GM12878 (cell line): ENCODE results near the gene TACR2. TPM values are rescaled to one million over a fixed set of nuclear protein-coding genes. Genes with fewer than 3 reads are reported as not detected.

ENCODE experiments used
- ATAC-seq: fragments of 200-7000 bp; cut with Tn5 transposase; 3 replicates; pipeline ENCODE4 v1.9.1; 2020; ENCODE audit warnings: mild to moderate bottlenecking, moderate library complexity
- BruUV-seq: library from RNA; stranded (reverse); fragments of 400-500 nt; replicated peaks from 2 replicates; lab custom pipeline; 2021; lab: Mats Ljungman, UMichigan
- CTCF ChIA-PET: fragments of 300-600 bp; sonication (Branson Sonifier 250); formaldehyde crosslinking; extraction: SDS; loops from one replicate; lab custom pipeline; 2021; ENCODE audit warnings: inconsistent platforms; lab: Yijun Ruan, JAX
- POLR2A ChIA-PET: fragments of 350-600 bp; formaldehyde crosslinking; extraction: SDS; loops from one replicate; lab custom pipeline; 2021; ENCODE audit warnings: inconsistent platforms; lab: Charles Lee
- RAD21 ChIA-PET: fragments of 300-600 bp; sonication (Branson Sonifier 250); formaldehyde crosslinking; loops from one replicate; lab custom pipeline; 2023; ENCODE audit warnings: antibody characterized with exemption; ENCODE audit not compliant: unreplicated experiment; lab: Charles Lee
- SMC1A ChIA-PET: fragments of 300-600 bp; sonication (Branson Sonifier 250); formaldehyde crosslinking; loops from one replicate; lab custom pipeline; 2023; ENCODE audit not compliant: unreplicated experiment, uncharacterized antibody; lab: Charles Lee
- DNase-seq: peaks from one replicate; pipeline ENCODE4 v3.0.0-alpha.2; 2011; ENCODE audit warnings: low read depth, low spot score
- FAIRE-seq: peaks from 3 replicates; lab custom pipeline; 2011; peaks lifted over from hg19 to GRCh38; lab: Jason Lieb, UNC
- H2AFZ ChIP-seq: 2 replicates; pipeline ENCODE4 v1.6.0; 2011; ENCODE audit warnings: low read depth, low read length, control low read depth; ENCODE audit not compliant: control insufficient read depth
- H3K27ac ChIP-seq: 2 replicates; pipeline ENCODE4 v1.5.1; 2011; ENCODE audit warnings: control low read depth; ENCODE audit not compliant: control insufficient read depth, insufficient read depth
- H3K27me3 ChIP-seq, 2 experiments: replicated peaks in 1 of 2; 2 replicates each; pipeline versions ENCODE4 v1.6.0 to v1.6.1; 2011; ENCODE audit warnings: low read length in 1 of 2; ENCODE audit not compliant: control insufficient read depth in 2 of 2, insufficient read depth in 2 of 2
- H3K36me3 ChIP-seq, 2 experiments: 2 replicates each; pipeline ENCODE4 v1.5.1; 2011; ENCODE audit warnings: low read length in 1 of 2; ENCODE audit not compliant: control insufficient read depth in 2 of 2, insufficient read depth in 2 of 2
- H3K4me1 ChIP-seq: 2 replicates; pipeline ENCODE4 v1.6.1; 2011; ENCODE audit warnings: mild to moderate bottlenecking, low read length, moderate library complexity, mixed read lengths; ENCODE audit not compliant: control insufficient read depth, insufficient read depth
- H3K4me2 ChIP-seq: 2 replicates; pipeline ENCODE4 v1.6.0; 2011; ENCODE audit warnings: control low read depth; ENCODE audit not compliant: control insufficient read depth, insufficient read depth
- H3K4me3 ChIP-seq: fragments of 200-600 bp; sonication (generic); 2 replicates; pipeline ENCODE4 v1.5.1; 2016
- H3K79me2 ChIP-seq: 2 replicates; pipeline ENCODE4 v1.6.0; 2011; ENCODE audit warnings: low read length; ENCODE audit not compliant: control insufficient read depth, insufficient read depth
- H3K9ac ChIP-seq: 2 replicates; pipeline ENCODE4 v1.8.0; 2011; ENCODE audit warnings: low read length, control low read depth, mixed read lengths; ENCODE audit not compliant: control insufficient read depth, insufficient read depth
- H3K9me3 ChIP-seq: replicated peaks from 3 replicates; pipeline ENCODE4 v1.5.1; 2011; ENCODE audit warnings: mild to moderate bottlenecking, low read length; ENCODE audit not compliant: control insufficient read depth, insufficient read depth
- H4K20me1 ChIP-seq: 2 replicates; pipeline ENCODE4 v1.6.0; 2011; ENCODE audit not compliant: control insufficient read depth, insufficient read depth
- BCL3 ChIP-seq: IDR thresholded peaks from 2 replicates; pipeline ENCODE4 v1.6.1; 2011; ENCODE audit warnings: borderline replicate concordance, low read depth, mild to moderate bottlenecking, moderate library complexity, low read length; ENCODE audit not compliant: insufficient read depth, poor library complexity, severe bottlenecking
- CUX1 ChIP-seq: IDR thresholded peaks from 2 replicates; pipeline ENCODE4 v1.6.1; 2012; ENCODE audit warnings: improper control_type of control experiment, low read depth, low read length; ENCODE audit not compliant: insufficient replicate concordance
- WGBS: methylation state at CpG from one replicate; pipeline ENCODE4 v1.1.6; 2016; ENCODE audit warnings: low lambda C conversion rate; ENCODE audit not compliant: insufficient replicate concordance, insufficient coverage; ENCODE audit errors: missing lambda C conversion rate; 5-methylcytosine and 5-hydroxymethylcytosine counted together
- in situ Hi-C: fragments of 300-500 bp; cut with MboI; formaldehyde crosslinking; loops from 9 replicates; pipeline ENCODE4 v1.14.3; 2018; ENCODE audit warnings: mixed read lengths
- intact Hi-C: fragments of 100-400 bp; cut with micrococcal nuclease; formaldehyde crosslinking; loops from one replicate; pipeline ENCODE4 v1.14.2; 2022; ENCODE audit not compliant: unreplicated experiment
- polyA plus RNA-seq, 11 experiments: library from polyadenylated mRNA; depleted of rRNA in 4 of 11; unstranded in 6 of 11; stranded (reverse) in 5 of 11; fragments of >200 nt; fragmentation: Nextera tagmentation in 4 of 11; fragmentation: Illumina TruSeq in 1 of 11; extraction: Ambion mirVana in 4 of 11; extraction: Trizol in 1 of 11; gene quantifications; 1 replicate in 1 of 11; 2 replicates in 10 of 11; pipeline versions ENCODE4 v1.2.1 to v1.2.3, GENCODE V29; 2011 to 2016; ENCODE audit warnings: inconsistent platforms in 2 of 11, missing spikeins in 2 of 11, low read depth in 1 of 11
- total RNA-seq, 4 experiments: library from RNA; depleted of rRNA in 3 of 4; stranded (reverse); fragments of >200 nt in 3 of 4; fragmentation: Illumina TruSeq in 1 of 4; extraction: Trizol in 1 of 4; gene quantifications; 2 replicates each; pipeline versions ENCODE4 v1.2.1 to v1.2.3, GENCODE V29; 2013 to 2021

The TACR2 gene
- total and polyA plus RNA-seq, 10 of the 15 experiments (the other 5 are each of a cell fraction or from before 2014, with no cell fraction given): 0.11 TPM; not detected in 9

- Histone ChIP-seq H3K9ac (no peak overlapping the region), H3K79me2 (no peaks in the 10 kb centered on the region)
- in situ Hi-C loops: loop anchor here (10.0 kb wide), 1 partner anchor 412 kb away; no protein-coding TSS in a partner anchor
- POLR2A ChIA-PET: interaction anchor here (0.6 kb wide), 1 partner anchor 291 kb away, joined by 4 read pairs; no protein-coding TSS in a partner anchor
- no peak for TF ChIP-seq CUX1
- TF ChIP-seq BCL3: peak; percentile 11
- TF ChIP-seq, all 136 proteins: peak for 1
- intact Hi-C loops: loop anchor here (5.0 kb wide), 1 partner anchor 230 kb away; no protein-coding TSS in a partner anchor
- no peaks in the 10 kb centered on the region for H3K27me3 ChIP-seq
- H4K20me1 ChIP-seq: no peaks in the 10 kb centered on the region
- no peak overlapping the region for H3K4me3 ChIP-seq
- CTCF ChIA-PET: interaction anchor here (0.8 to 3.7 kb wide), 23 partner anchors 9 to 922 kb away, joined by 3 to 32 read pairs (median 6); partner anchors contain the start of gene TSPAN15
- no peak overlapping the region for H2AFZ ChIP-seq
- ATAC-seq (no peak), FAIRE-seq (no peak), DNase-seq (no peak)
- no peak overlapping the region for H3K4me2 ChIP-seq
- RAD21 ChIA-PET: interaction anchor here (0.8 to 2.6 kb wide), 9 partner anchors 10 to 401 kb away, joined by 3 to 9 read pairs (median 4); partner anchors contain the start of gene TACR2
- H3K4me1 ChIP-seq: peaks cover 13% of the 10 kb centered on the region
- SMC1A ChIA-PET: interaction anchor here (0.9 to 3.1 kb wide), 12 partner anchors 14 to 268 kb away, joined by 3 to 19 read pairs (median 4); no protein-coding TSS in a partner anchor
- no peaks in the 10 kb centered on the region for H3K9me3 ChIP-seq
- 53% methylated on average over 6 of the region's 6 CpGs for WGBS
- H3K27ac ChIP-seq: no peak overlapping the region
- no peaks in the 10 kb centered on the region; a peak in 1 of 4 replicates for H3K36me3 ChIP-seq
- no TSS peak for BruUV-seq
Measured at GRCh38 chr10:69406816-69407580, 9.7 kb downstream of the TACR2 start.
